ENCODE measurements around the gene SCFD2. TPM values are rescaled to one million over a fixed set of nuclear protein-coding genes. Genes with fewer than 3 reads are reported as not detected.

The SCFD2 gene
- polyA plus RNA-seq, 2 donors: 4.8 to 8.2 TPM

GRCh38 chr4:53019485-53020382 lies 346.1 kb downstream of the SCFD2 start:
- Histone ChIP-seq H3K4me3 (ENCODE audit: low read depth in 1 of 2, low read length in 2 of 2) (no peak overlapping the region), H3K36me3 (ENCODE audit: control insufficient read depth in 2 of 2, insufficient read depth in 2 of 2, low read length in 1 of 2) (no peaks in the 10 kb centered on the region), H3K9me3 (ENCODE audit: control insufficient read depth in 2 of 2, insufficient read depth in 1 of 2, low read depth in 1 of 2, low read length in 1 of 2) (no peaks in the 10 kb centered on the region), H3K4me1 (ENCODE audit: control insufficient read depth in 2 of 2, insufficient read depth in 2 of 2, low read length in 1 of 2) (no peaks in the 10 kb centered on the region), H3K27me3 (ENCODE audit: control insufficient read depth in 1 of 2, insufficient read depth in 2 of 2, low read length in 2 of 2) (no peaks in the 10 kb centered on the region), H3K27ac (ENCODE audit: low read depth in 2 of 2, low read length in 1 of 2) (no peak overlapping the region)
- WGBS, 2 donors: 52 to 58% methylated on average over 6 of the region's 6 CpGs

DNA sequence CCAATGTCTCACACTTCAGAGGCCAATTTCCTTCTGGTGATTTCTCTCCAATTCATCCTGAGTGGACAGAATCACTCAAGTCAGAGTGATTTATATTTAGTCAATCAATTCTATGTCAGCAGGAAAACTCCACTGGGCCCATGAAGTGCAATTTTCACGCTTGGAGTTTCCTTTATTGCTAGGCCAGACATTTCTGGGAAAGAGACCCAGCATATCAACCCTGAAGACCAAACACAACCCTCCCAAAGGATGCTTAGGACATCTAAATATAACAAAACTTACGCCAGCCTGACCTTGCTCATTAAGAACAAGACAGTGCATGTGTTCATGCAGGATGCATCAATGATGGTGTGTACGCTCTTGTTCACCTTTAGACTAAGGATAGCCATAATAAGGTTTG lies 347.4 kb downstream of the SCFD2 start:
- Histone ChIP-seq H3K27ac (ENCODE audit: low read depth in 2 of 2, low read length in 1 of 2) (no peak overlapping the region), H3K27me3 (ENCODE audit: control insufficient read depth in 1 of 2, insufficient read depth in 2 of 2, low read length in 2 of 2) (no peaks in the 10 kb centered on the region), H3K9me3 (ENCODE audit: control insufficient read depth in 2 of 2, insufficient read depth in 1 of 2, low read depth in 1 of 2, low read length in 1 of 2) (no peaks in the 10 kb centered on the region), H3K4me3 (ENCODE audit: low read depth in 1 of 2, low read length in 2 of 2) (no peak overlapping the region), H3K36me3 (ENCODE audit: control insufficient read depth in 2 of 2, insufficient read depth in 2 of 2, low read length in 1 of 2) (no peaks in the 10 kb centered on the region), H3K4me1 (ENCODE audit: control insufficient read depth in 2 of 2, insufficient read depth in 2 of 2, low read length in 1 of 2) (no peaks in the 10 kb centered on the region)
- 96% methylated on average over 3 of the region's 3 CpGs for WGBS, 2 donors

DNA sequence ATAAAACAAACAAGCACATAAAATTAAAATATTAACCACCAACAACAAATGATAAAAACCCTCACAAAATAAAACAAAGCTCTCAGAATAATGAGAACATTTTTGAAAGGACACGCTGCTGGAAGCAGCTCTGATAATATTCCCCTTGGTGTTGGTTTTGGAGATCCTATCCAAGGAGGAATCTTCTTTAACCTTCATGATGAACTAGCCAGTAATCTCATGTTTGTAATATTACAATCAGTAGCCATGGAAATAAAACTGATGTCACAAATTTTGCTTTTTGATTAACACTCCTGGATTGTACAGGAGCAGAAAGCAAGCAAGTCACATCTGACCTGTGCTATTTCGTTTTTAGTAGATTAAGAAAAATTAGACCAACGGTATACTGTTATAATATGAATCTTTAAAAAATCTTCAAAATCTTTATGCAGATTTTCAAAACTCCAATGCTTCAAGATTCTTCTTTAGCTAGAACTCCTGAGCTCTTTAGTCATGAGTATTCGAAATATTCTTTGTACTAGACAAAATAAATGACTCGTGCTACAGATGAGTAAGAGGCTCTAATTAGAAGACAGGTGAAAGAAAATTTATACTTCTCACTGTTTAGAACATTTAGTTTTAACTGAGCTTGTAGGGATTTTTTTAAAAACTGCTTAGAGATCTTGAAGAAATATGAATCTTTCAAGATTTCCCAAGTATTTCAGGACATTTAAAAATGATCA lies 349.6 kb downstream of the SCFD2 start:
- 73 to 74% methylated on average over 5 of the region's 5 CpGs for WGBS, 2 donors
- H3K27me3 ChIP-seq (ENCODE audit: control insufficient read depth in 1 of 2, insufficient read depth in 2 of 2, low read length in 2 of 2): no peaks in the 10 kb centered on the region
- no peak overlapping the region for H3K27ac ChIP-seq (ENCODE audit: low read depth in 2 of 2, low read length in 1 of 2)
- H3K4me1 ChIP-seq (ENCODE audit: control insufficient read depth in 2 of 2, insufficient read depth in 2 of 2, low read length in 1 of 2): no peaks in the 10 kb centered on the region
- H3K36me3 ChIP-seq (ENCODE audit: control insufficient read depth in 2 of 2, insufficient read depth in 2 of 2, low read length in 1 of 2): no peaks in the 10 kb centered on the region
- H3K9me3 ChIP-seq (ENCODE audit: control insufficient read depth in 2 of 2, insufficient read depth in 1 of 2, low read depth in 1 of 2, low read length in 1 of 2): no peaks in the 10 kb centered on the region
- no peak overlapping the region for H3K4me3 ChIP-seq (ENCODE audit: low read depth in 1 of 2, low read length in 2 of 2)

DNA sequence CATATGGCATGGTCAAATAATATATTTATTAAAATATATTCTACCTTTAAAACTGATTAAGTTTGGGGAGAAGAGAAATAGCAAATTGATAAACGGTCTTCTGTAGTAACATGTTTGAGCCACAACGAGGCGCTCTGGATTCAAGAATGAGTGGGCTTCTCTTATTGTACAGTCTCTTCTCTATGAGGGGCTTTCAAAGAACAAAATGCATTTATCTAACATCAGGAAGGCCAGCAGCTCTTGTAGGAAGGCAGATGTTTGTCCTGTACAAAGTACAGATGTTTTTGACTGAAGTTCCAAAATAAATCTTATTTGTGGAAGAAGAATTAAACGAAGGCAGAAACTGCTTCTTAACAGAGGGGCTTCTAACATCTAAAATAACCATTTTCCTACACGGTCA lies 350.2 kb downstream of the SCFD2 start:
- 43 to 53% methylated on average over 5 of the region's 5 CpGs for WGBS, 2 donors

DNA sequence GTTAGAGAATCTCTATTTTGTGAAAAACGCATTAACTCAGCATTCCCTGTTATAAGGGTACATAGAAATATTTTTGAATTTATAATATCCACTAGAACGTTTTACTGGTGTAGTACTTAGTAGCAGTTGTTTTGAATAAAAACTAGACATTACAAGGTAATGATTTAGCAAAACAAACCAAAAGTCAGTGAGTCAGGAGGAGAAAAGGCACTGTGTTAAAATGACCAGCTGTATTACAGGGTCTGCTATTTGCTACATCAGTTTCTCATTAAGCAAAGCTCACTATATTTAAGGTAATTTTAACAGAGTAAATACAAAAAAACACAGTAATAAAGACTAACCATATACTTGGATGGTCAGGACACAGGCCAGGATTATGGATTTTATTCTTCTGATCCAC lies 351.0 kb downstream of the SCFD2 start:
- H3K4me1 ChIP-seq (ENCODE audit: control insufficient read depth in 2 of 2, insufficient read depth in 2 of 2, low read length in 1 of 2): no peaks in the 10 kb centered on the region
- no peak overlapping the region for H3K4me3 ChIP-seq (ENCODE audit: low read depth in 1 of 2, low read length in 2 of 2)
- H3K36me3 ChIP-seq (ENCODE audit: control insufficient read depth in 2 of 2, insufficient read depth in 2 of 2, low read length in 1 of 2): no peaks in the 10 kb centered on the region
- no peaks in the 10 kb centered on the region for H3K27me3 ChIP-seq (ENCODE audit: control insufficient read depth in 1 of 2, insufficient read depth in 2 of 2, low read length in 2 of 2)
- no peak overlapping the region for H3K27ac ChIP-seq (ENCODE audit: low read depth in 2 of 2, low read length in 1 of 2)
- no peaks in the 10 kb centered on the region for H3K9me3 ChIP-seq (ENCODE audit: control insufficient read depth in 2 of 2, insufficient read depth in 1 of 2, low read depth in 1 of 2, low read length in 1 of 2)
- 76% methylated on average over 2 of the region's 2 CpGs for WGBS, 2 donors

More for the DNA sequence above, 350.2 kb downstream of the SCFD2 start:
- Histone ChIP-seq H3K4me3 (ENCODE audit: low read depth in 1 of 2, low read length in 2 of 2) (no peak overlapping the region), H3K27me3 (ENCODE audit: control insufficient read depth in 1 of 2, insufficient read depth in 2 of 2, low read length in 2 of 2) (no peaks in the 10 kb centered on the region), H3K9me3 (ENCODE audit: control insufficient read depth in 2 of 2, insufficient read depth in 1 of 2, low read depth in 1 of 2, low read length in 1 of 2) (no peaks in the 10 kb centered on the region), H3K4me1 (ENCODE audit: control insufficient read depth in 2 of 2, insufficient read depth in 2 of 2, low read length in 1 of 2) (no peaks in the 10 kb centered on the region), H3K27ac (ENCODE audit: low read depth in 2 of 2, low read length in 1 of 2) (no peak overlapping the region), H3K36me3 (ENCODE audit: control insufficient read depth in 2 of 2, insufficient read depth in 2 of 2, low read length in 1 of 2) (no peaks in the 10 kb centered on the region)

DNA sequence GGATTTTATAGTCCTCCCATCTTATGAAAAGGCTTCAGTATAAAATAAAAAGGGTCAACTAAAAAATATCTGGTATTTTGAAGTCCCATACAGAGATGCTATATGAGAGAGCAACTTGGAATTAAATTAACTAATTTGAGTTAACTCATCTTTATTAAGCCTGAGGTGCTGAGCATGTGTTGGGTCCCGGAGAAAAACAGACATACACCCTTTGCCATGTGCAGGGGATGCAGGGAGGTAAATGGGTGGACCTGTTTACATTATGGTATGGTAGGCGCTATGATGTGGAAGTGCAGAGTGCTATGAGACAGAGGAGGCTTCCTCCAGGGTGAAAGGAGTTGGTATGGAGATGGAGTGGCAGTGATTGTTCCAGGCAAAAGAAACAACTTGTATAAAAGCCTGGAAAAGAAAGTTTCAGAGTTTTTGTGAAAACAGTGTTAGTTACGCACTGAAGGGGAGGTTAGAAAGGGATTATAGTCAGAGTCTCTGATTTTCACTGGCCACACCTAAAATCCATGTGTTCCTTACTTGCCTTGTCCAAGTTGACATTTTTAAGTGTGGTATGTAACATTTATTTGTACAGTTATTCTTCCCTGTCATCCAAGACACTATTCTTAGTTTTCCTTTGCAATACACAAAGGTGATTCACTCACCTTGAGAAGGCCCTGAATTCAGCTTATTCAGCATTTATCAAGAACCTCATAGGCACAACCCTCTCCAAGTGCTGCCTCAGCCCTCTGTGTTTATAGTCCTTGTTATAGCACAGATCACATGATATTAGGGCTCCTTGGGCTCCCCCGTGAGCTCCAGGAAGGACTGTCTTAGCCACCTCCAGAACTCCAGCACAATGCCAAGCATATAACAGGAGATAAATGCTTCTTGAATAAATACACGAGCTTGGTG lies 351.7 kb downstream of the SCFD2 start:
- no peaks in the 10 kb centered on the region for H3K27me3 ChIP-seq (ENCODE audit: control insufficient read depth in 1 of 2, insufficient read depth in 2 of 2, low read length in 2 of 2)
- WGBS, 2 donors: 87 to 93% methylated on average over 5 of the region's 5 CpGs
- H3K27ac ChIP-seq (ENCODE audit: low read depth in 2 of 2, low read length in 1 of 2): no peak overlapping the region
- peaks cover 0 to 2% of the 10 kb centered on the region in 2 donors for H3K4me1 ChIP-seq (ENCODE audit: control insufficient read depth in 2 of 2, insufficient read depth in 2 of 2, low read length in 1 of 2)
- H3K9me3 ChIP-seq (ENCODE audit: control insufficient read depth in 2 of 2, insufficient read depth in 1 of 2, low read depth in 1 of 2, low read length in 1 of 2): no peaks in the 10 kb centered on the region
- no peak overlapping the region for H3K4me3 ChIP-seq (ENCODE audit: low read depth in 1 of 2, low read length in 2 of 2)
- H3K36me3 ChIP-seq (ENCODE audit: control insufficient read depth in 2 of 2, insufficient read depth in 2 of 2, low read length in 1 of 2): no peaks in the 10 kb centered on the region

DNA sequence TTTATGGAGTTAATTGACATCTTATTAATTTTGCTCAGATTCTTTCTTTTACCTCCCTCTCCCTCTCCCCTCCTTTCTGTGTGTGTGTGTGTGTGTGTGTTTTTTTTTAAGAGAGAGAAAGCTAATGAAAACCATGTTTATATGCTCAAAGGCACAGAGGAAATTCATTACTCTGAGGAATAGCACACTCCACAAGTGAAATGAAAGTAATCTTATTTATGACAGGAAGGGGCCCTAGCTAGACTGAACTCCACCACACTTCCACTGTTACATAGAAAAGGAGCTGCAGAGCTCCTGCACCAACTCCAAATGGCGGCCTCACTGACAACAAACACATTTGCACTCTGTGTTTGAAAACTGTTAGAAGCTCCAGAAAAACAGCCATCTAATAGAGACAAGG lies 353.1 kb downstream of the SCFD2 start:
- no peaks in the 10 kb centered on the region for H3K27me3 ChIP-seq (ENCODE audit: control insufficient read depth in 1 of 2, insufficient read depth in 2 of 2, low read length in 2 of 2)
- no peaks in the 10 kb centered on the region for H3K9me3 ChIP-seq (ENCODE audit: control insufficient read depth in 2 of 2, insufficient read depth in 1 of 2, low read depth in 1 of 2, low read length in 1 of 2)
- peaks cover 0 to 2% of the 10 kb centered on the region in 2 donors for H3K4me1 ChIP-seq (ENCODE audit: control insufficient read depth in 2 of 2, insufficient read depth in 2 of 2, low read length in 1 of 2)
- 65 to 66% methylated on average over 1 of the region's 1 CpG for WGBS, 2 donors
- no peak overlapping the region for H3K4me3 ChIP-seq (ENCODE audit: low read depth in 1 of 2, low read length in 2 of 2)
- no peaks in the 10 kb centered on the region for H3K36me3 ChIP-seq (ENCODE audit: control insufficient read depth in 2 of 2, insufficient read depth in 2 of 2, low read length in 1 of 2)
- no peak overlapping the region for H3K27ac ChIP-seq (ENCODE audit: low read depth in 2 of 2, low read length in 1 of 2)

DNA sequence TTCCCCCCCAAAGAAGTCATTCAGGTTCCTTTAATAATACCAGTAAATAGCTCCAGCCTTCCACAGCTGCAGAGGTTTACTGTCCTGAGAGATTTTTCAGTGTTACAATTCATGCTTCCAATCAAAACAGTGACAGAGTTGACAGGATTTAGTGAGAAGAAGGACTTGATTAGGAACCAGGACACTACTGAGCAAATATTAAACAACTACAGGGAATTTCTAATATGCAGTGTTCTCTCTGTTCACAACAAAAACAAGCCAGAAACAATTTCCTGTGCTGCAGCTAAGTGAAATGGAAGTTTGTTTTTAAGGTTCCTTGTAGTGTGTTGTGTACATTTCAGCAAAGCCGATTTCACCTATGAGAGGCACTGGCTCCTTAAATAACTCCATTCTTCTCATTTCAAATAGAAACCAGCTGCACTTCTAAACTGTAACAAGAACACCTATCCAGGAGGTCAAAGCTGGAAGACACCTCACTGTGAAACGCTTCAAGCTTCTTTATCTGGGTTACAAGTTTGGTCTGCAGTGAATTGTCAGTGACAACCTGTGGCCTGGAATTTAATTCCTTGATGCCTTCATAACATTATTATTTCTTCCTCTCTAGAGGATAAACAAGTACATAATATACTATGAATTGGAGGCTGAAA lies 354.5 kb downstream of the SCFD2 start:
- Histone ChIP-seq H3K27me3 (ENCODE audit: control insufficient read depth in 1 of 2, insufficient read depth in 2 of 2, low read length in 2 of 2) (no peaks in the 10 kb centered on the region), H3K4me1 (ENCODE audit: control insufficient read depth in 2 of 2, insufficient read depth in 2 of 2, low read length in 1 of 2) (peaks cover 0 to 2% of the 10 kb centered on the region in 2 donors), H3K27ac (ENCODE audit: low read depth in 2 of 2, low read length in 1 of 2) (no peak overlapping the region), H3K9me3 (ENCODE audit: control insufficient read depth in 2 of 2, insufficient read depth in 1 of 2, low read depth in 1 of 2, low read length in 1 of 2) (no peaks in the 10 kb centered on the region), H3K4me3 (ENCODE audit: low read depth in 1 of 2, low read length in 2 of 2) (no peak overlapping the region), H3K36me3 (ENCODE audit: control insufficient read depth in 2 of 2, insufficient read depth in 2 of 2, low read length in 1 of 2) (no peaks in the 10 kb centered on the region)
- WGBS, 2 donors: 63 to 76% methylated on average over 2 of the region's 2 CpGs

DNA sequence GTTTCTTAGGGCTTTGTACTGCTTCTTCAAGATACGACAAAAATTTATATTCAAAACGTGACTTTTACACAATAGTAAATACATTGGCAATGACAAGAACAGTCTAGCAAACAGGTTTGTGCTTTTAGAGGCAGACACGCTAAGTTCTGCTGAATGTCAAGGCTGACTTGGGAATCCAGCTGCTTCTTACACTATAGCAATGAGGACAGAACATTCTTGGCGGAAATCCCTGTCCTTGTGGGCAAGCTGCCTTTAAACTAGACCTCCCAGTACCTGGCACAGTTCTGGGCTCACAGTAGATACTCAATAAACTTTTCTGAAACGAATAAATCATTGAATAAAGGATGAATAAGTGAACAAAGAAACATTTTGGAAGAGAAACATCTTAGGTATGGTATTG lies 355.5 kb downstream of the SCFD2 start:
- no peak overlapping the region for H3K4me3 ChIP-seq (ENCODE audit: low read depth in 1 of 2, low read length in 2 of 2)
- H3K36me3 ChIP-seq (ENCODE audit: control insufficient read depth in 2 of 2, insufficient read depth in 2 of 2, low read length in 1 of 2): no peaks in the 10 kb centered on the region
- no peak overlapping the region for H3K27ac ChIP-seq (ENCODE audit: low read depth in 2 of 2, low read length in 1 of 2)
- no peaks in the 10 kb centered on the region for H3K27me3 ChIP-seq (ENCODE audit: control insufficient read depth in 1 of 2, insufficient read depth in 2 of 2, low read length in 2 of 2)
- peaks cover 0 to 2% of the 10 kb centered on the region in 2 donors for H3K4me1 ChIP-seq (ENCODE audit: control insufficient read depth in 2 of 2, insufficient read depth in 2 of 2, low read length in 1 of 2)
- 54 to 57% methylated on average over 5 of the region's 5 CpGs for WGBS, 2 donors
- no peaks in the 10 kb centered on the region for H3K9me3 ChIP-seq (ENCODE audit: control insufficient read depth in 2 of 2, insufficient read depth in 1 of 2, low read depth in 1 of 2, low read length in 1 of 2)

All from esophagus (tissue), 2 donors.